ENCODE results near the gene AGT. TPM values are rescaled to one million over a fixed set of nuclear protein-coding genes. Genes with fewer than 3 reads are reported as not detected.

Gene AGT
- polyA plus RNA-seq (ENCODE audit: insufficient read length in 12 of 12) = 10 to 100 TPM in 9 of 12 donors, 1 to 10 TPM in 2, not detected in 1; 4.3 to 33.9 (median 15.0) TPM
- long read RNA-seq, donor 1, transcript AGT-201 (5 exons, 2,291 nt) = major isoform, 51 of 105 reads
- long read RNA-seq, donor 1, partial matches to known transcripts = 54 of 105 reads
- long read RNA-seq, donor 1, other reads (novel, unspliced or antisense) = 0 of 105 reads
- long read RNA-seq, donor 2, transcript AGT-201 (5 exons, 2,291 nt) = major isoform, 11 of 16 reads
- long read RNA-seq, donor 2, partial matches to known transcripts = 5 of 16 reads
- long read RNA-seq, donor 2, other reads (novel, unspliced or antisense) = 0 of 16 reads
- long read RNA-seq, donor 3, transcript AGT-201 (5 exons, 2,291 nt) = major isoform, 6 of 13 reads
- long read RNA-seq, donor 3, partial matches to known transcripts = 7 of 13 reads
- long read RNA-seq, donor 3, other reads (novel, unspliced or antisense) = 0 of 13 reads
- long read RNA-seq, donor 4, partial matches to known transcripts = 0 of 3 reads
- long read RNA-seq, donor 4, other reads (novel, unspliced or antisense) = 0 of 3 reads
- long read RNA-seq, donor 5, transcript AGT-201 (5 exons, 2,291 nt) = major isoform, 7 of 20 reads
- long read RNA-seq, donor 5, partial matches to known transcripts = 13 of 20 reads
- long read RNA-seq, donor 5, other reads (novel, unspliced or antisense) = 0 of 20 reads
- long read RNA-seq, donor 6, partial matches to known transcripts = 0 of 3 reads
- long read RNA-seq, donor 6, other reads (novel, unspliced or antisense) = 0 of 3 reads
- long read RNA-seq, donor 7, partial matches to known transcripts = 0 of 2 reads
- long read RNA-seq, donor 7, other reads (novel, unspliced or antisense) = 0 of 2 reads
- long read RNA-seq, donor 8, transcript AGT-201 (5 exons, 2,291 nt) = major isoform, 5 of 5 reads
- long read RNA-seq, donor 8, partial matches to known transcripts = 0 of 5 reads
- long read RNA-seq, donor 8, other reads (novel, unspliced or antisense) = 0 of 5 reads
- long read RNA-seq, donor 9, partial matches to known transcripts = 0 of 1 reads
- long read RNA-seq, donor 9, other reads (novel, unspliced or antisense) = 0 of 1 reads
- long read RNA-seq, donor 10, transcript AGT-201 (5 exons, 2,291 nt) = major isoform, 6 of 6 reads
- long read RNA-seq, donor 10, partial matches to known transcripts = 0 of 6 reads
- long read RNA-seq, donor 10, other reads (novel, unspliced or antisense) = 0 of 6 reads
- long read RNA-seq, donor 11, partial matches to known transcripts = 5 of 6 reads
- long read RNA-seq, donor 11, other reads (novel, unspliced or antisense) = 0 of 6 reads

GRCh38 chr1:230713915-230714764 lies at the start of gene AGT:
Gene AGT (minus strand): TSS chr1:230714122. CDS start chr1:230710823, 3,299 bp downstream.
- DNase-seq = peak; percentile 89

- DNase-seq = no peak
Measured at GRCh38 chr1:230761443-230762167, 47.7 kb upstream of the AGT start.

- no peak for DNase-seq
Measured at GRCh38 chr1:230760360-230760827, 46.5 kb upstream of the AGT start.

- DNase-seq = no peak
Measured at GRCh38 chr1:230759369-230760065, 45.6 kb upstream of the AGT start.

- DNase-seq = peak; percentile 52
Measured at GRCh38 chr1:230758709-230759368, 44.9 kb upstream of the AGT start.

- DNase-seq = no peak
Measured at GRCh38 chr1:230757856-230758708, 44.2 kb upstream of the AGT start.

- DNase-seq = no peak
Measured at GRCh38 chr1:230754796-230755195, 40.9 kb upstream of the AGT start.

GRCh38 chr1:230753586-230754251 lies 39.8 kb upstream of the AGT start:
- DNase-seq = peak; percentile 25

- DNase-seq = no peak
Measured at GRCh38 chr1:230753191-230753585, 39.3 kb upstream of the AGT start.

- DNase-seq = peak; percentile 33
Measured at GRCh38 chr1:230752407-230752806, 38.5 kb upstream of the AGT start.

- DNase-seq = no peak
Measured at GRCh38 chr1:230750986-230751625, 37.2 kb upstream of the AGT start.

- no peak for DNase-seq
Measured at GRCh38 chr1:230750576-230750975, 36.7 kb upstream of the AGT start.

GRCh38 chr1:230749635-230750034 lies 35.7 kb upstream of the AGT start:
- DNase-seq = no peak

GRCh38 chr1:230749150-230749549 lies 35.2 kb upstream of the AGT start:
- no peak for DNase-seq

GRCh38 chr1:230747890-230748800 lies 34.2 kb upstream of the AGT start:
- no peak for DNase-seq
